Peyer's patch (tissue), 4 donors: ENCODE data around the gene ENTPD1.

Experiments used
- CTCF ChIP-seq, 6 experiments: fragments of 450-650 bp in 4 of 6; fragments of 200-600 bp in 2 of 6; sonication (generic) in 1 of 6; IDR thresholded peaks; one replicate each; pipeline ENCODE4 v1.5.1; 2017 to 2019; ENCODE audit warnings: antibody characterized with exemption in 6 of 6, mild to moderate bottlenecking in 3 of 6, moderate library complexity in 1 of 6
- POLR2A ChIP-seq, 2 donors: fragments of 450-650 bp; IDR thresholded peaks; one replicate each; pipeline ENCODE4 v1.5.1; 2017; ENCODE audit warnings: antibody characterized with exemption in 2 of 2, mild to moderate bottlenecking in 2 of 2, moderate library complexity in 2 of 2

DNA sequence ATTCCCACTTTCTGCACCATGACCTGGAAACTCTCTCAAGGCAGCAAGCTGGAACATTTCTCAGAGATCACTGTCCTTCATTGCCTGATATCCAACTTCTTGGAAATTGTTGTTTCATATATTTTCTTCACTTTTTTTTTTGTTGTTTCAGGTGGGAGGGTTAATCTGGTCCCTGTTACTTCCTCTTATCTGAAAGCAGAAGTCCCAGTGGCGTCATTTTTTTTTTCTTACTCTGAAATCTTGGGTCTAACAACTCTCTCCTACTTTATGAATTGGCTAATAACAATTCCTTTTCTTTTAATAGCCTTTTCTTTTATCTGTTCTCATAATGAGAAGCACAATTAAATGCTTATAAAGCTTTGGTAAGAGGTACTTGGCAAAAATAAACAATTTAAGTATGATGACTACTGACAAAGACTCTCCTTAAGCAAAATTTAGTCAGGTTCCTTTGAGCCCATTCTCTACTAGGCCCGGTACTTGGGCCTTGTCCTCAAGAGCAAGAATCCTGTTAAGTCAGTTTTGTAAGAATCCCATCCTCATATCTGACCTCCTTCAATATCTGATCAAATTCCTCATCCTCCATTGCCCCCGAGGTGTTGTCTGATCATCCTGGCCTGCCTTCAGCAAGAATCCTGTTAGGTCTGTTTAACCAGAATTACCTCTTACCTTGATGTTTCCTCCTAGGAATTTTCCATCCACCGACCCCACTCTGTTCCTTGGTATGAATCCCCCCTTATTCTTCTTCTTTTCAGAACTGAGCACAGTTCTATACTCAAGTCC lies 140.3 kb downstream of the ENTPD1 start:
- no peak for TF ChIP-seq CTCF (IDR thresholded peaks at IDR 0.05)
- TF ChIP-seq POLR2A (IDR thresholded peaks at IDR 0.05): no peak
